ENCODE measurements around the gene GAL3ST3.

Gene GAL3ST3

DNA sequence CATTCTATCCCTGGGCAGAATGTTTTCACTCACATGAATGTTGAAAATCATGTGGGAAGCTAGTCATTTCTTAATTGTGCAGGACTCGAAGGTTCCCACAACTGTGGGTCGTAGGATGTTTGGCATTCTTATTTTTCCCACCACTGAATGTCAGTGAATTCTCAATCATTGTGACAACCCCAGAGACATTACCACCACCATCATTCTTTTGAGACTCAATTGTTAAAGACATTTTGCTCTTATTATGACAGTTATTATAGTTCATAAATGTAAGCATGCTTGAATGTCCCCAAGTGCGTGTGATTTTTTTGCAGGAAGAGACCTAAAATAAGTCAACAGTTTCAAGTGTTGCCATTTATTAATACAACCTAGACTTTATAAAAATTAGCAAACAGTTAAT is 40.1 kb upstream of the GAL3ST3 start:
- TF ChIP-seq, protein P1, sequence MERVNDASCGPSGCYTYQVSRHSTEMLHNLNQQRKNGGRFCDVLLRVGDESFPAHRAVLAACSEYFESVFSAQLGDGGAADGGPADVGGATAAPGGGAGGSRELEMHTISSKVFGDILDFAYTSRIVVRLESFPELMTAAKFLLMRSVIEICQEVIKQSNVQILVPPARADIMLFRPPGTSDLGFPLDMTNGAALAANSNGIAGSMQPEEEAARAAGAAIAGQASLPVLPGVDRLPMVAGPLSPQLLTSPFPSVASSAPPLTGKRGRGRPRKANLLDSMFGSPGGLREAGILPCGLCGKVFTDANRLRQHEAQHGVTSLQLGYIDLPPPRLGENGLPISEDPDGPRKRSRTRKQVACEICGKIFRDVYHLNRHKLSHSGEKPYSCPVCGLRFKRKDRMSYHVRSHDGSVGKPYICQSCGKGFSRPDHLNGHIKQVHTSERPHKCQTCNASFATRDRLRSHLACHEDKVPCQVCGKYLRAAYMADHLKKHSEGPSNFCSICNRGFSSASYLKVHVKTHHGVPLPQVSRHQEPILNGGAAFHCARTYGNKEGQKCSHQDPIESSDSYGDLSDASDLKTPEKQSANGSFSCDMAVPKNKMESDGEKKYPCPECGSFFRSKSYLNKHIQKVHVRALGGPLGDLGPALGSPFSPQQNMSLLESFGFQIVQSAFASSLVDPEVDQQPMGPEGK (CRISPR knock-in tag; IDR thresholded peaks at IDR 0.05; ENCODE audit: borderline replicate concordance): no peak
- TF ChIP-seq ZFP3 (CRISPR knock-in tag; IDR thresholded peaks at IDR 0.05) (no peak), ZC3H10 (CRISPR knock-in tag; IDR thresholded peaks at IDR 0.05) (no peak), TCF4 (CRISPR knock-in tag; IDR thresholded peaks at IDR 0.05; ENCODE audit: borderline replicate concordance) (no peak), ISL1 (CRISPR knock-in tag; IDR thresholded peaks at IDR 0.05) (no peak), OSR1 (CRISPR knock-in tag; IDR thresholded peaks at IDR 0.05) (no peak), ZNF565 (CRISPR knock-in tag; conservative IDR thresholded peaks at IDR 0.05; ENCODE audit: low read depth) (no peak)
- no peak for ATAC-seq

DNA sequence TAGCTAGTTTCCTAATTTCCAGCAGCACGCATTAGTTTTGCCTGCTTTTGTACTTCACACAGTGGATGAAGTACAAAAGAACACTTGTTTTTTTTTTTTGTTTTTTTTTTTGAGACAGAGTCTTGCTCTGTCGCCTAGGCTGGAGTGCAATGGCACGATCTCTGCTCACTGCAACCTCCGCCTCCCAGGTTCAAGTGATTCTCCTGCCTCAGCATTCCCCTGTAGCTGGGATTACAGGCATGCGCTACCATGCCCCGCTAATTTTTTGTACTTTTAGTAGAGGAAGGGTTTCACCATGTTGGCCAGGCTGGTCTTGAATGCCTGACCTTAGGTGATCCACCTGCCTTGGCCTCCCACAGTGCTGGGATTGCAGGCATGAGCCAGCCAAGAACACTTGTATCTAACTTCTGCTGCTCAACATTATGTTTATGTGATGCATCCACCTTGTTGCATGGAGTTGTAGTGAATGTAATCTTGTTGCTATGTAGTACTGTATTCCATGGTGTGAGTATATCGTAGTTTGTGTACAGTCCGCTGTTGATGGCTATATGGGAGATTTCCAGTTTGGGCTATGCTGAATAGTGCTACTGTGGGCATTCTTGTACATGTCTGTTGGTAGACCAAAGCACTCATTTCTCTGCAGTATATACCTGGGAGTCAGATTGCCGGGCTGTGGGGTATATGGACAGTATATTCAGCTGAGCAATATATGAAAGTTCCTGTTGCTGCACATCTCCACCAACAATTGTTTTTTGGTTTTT is 38.4 kb upstream of the GAL3ST3 start:
- TF ChIP-seq TOX (CRISPR knock-in tag; IDR thresholded peaks at IDR 0.05; ENCODE audit: borderline replicate concordance) (no peak), ZC3H10 (CRISPR knock-in tag; IDR thresholded peaks at IDR 0.05) (no peak), ZFP3 (CRISPR knock-in tag; IDR thresholded peaks at IDR 0.05) (no peak), TCF4 (CRISPR knock-in tag; IDR thresholded peaks at IDR 0.05; ENCODE audit: borderline replicate concordance) (no peak), ISL1 (CRISPR knock-in tag; IDR thresholded peaks at IDR 0.05) (no peak), ZNF70 (CRISPR knock-in tag; IDR thresholded peaks at IDR 0.05) (no peak), ZFP30 (CRISPR knock-in tag; IDR thresholded peaks at IDR 0.05) (no peak), ESRRG (CRISPR knock-in tag; IDR thresholded peaks at IDR 0.05) (no peak), GLIS3 (CRISPR knock-in tag; IDR thresholded peaks at IDR 0.05) (no peak), OSR1 (CRISPR knock-in tag; IDR thresholded peaks at IDR 0.05) (no peak), ARNTL (CRISPR knock-in tag; IDR thresholded peaks at IDR 0.05; ENCODE audit: borderline replicate concordance, low read depth) (no peak), BACH2 (CRISPR knock-in tag; IDR thresholded peaks at IDR 0.05; ENCODE audit: borderline replicate concordance) (no peak), ZNF565 (CRISPR knock-in tag; conservative IDR thresholded peaks at IDR 0.05; ENCODE audit: low read depth) (no peak), CSDC2 (CRISPR knock-in tag; IDR thresholded peaks at IDR 0.05) (no peak)
- TF ChIP-seq, protein P2, sequence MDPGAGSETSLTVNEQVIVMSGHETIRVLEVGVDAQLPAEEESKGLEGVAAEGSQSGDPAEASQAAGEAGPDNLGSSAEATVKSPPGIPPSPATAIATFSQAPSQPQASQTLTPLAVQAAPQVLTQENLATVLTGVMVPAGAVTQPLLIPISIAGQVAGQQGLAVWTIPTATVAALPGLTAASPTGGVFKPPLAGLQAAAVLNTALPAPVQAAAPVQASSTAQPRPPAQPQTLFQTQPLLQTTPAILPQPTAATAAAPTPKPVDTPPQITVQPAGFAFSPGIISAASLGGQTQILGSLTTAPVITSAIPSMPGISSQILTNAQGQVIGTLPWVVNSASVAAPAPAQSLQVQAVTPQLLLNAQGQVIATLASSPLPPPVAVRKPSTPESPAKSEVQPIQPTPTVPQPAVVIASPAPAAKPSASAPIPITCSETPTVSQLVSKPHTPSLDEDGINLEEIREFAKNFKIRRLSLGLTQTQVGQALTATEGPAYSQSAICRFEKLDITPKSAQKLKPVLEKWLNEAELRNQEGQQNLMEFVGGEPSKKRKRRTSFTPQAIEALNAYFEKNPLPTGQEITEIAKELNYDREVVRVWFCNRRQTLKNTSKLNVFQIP (CRISPR knock-in tag; IDR thresholded peaks at IDR 0.05; ENCODE audit: borderline replicate concordance, low read depth): no peak
- TF ChIP-seq, protein P3, sequence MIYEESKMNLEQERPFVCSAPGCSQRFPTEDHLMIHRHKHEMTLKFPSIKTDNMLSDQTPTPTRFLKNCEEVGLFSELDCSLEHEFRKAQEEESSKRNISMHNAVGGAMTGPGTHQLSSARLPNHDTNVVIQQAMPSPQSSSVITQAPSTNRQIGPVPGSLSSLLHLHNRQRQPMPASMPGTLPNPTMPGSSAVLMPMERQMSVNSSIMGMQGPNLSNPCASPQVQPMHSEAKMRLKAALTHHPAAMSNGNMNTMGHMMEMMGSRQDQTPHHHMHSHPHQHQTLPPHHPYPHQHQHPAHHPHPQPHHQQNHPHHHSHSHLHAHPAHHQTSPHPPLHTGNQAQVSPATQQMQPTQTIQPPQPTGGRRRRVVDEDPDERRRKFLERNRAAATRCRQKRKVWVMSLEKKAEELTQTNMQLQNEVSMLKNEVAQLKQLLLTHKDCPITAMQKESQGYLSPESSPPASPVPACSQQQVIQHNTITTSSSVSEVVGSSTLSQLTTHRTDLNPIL (CRISPR knock-in tag; IDR thresholded peaks at IDR 0.05; ENCODE audit: low read depth): no peak
- no peak for ATAC-seq

DNA sequence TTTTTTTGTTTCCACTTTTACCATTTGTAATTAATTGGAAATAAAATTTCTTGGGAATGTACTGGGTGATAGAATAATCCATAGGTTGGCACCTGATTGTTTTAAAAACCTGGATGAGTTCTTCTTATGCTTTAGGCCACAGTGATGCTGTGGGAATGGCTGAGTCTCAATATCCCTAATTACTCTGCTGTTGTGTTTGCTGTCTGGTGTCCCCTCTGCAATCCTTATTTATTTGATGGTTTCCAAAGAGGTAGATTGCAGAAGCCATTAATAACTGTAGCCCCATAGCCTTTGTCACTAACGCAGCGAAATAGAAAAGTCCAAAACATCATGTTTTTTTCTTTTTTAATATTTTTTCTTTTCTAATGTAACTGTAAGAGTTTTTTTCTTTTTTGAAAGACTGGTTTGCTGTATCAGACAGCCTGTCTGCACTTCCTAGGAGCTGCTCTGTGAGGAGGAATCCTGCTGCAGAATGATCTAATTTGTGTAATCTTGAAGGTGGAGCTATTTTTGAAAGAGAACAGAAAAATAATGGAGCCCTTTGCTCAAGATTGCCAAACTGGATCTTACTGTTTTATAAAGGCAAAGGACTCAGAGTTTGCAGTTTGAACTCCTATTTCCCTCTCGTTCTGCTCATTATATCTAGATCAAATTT is 36.0 kb upstream of the GAL3ST3 start:
- TF ChIP-seq SNAI2 (CRISPR knock-in tag; IDR thresholded peaks at IDR 0.05): 0 out of 2 replicates have a peak, but pooled peaks have one; percentile 12
- TF ChIP-seq ZNF8 (CRISPR knock-in tag; IDR thresholded peaks at IDR 0.05): no peak
- 0 out of 3 replicates have a peak, but pooled peaks have one; percentile 11 for ATAC-seq

DNA sequence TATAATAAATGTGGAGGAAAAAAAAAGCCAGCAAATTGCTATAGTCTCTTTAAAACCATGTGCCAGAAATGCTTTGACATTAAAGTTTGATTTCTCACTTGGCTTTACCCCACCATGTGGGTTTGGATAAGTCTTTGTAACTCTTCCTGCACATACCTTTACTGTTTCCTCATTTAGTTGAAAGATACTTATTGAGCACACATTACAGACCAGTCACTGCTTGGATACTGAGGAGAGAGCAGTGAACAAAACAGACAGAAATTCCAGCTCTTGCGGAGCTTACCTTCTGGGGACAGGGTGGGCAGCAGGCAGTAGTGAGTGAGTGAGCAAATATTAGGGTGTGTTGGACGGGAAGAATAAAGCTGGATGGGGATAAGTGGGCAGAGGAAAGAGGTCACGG is 34.8 kb upstream of the GAL3ST3 start:
- no peak for ATAC-seq
- TF ChIP-seq ZFP3 (CRISPR knock-in tag; IDR thresholded peaks at IDR 0.05): no peak
- TF ChIP-seq, protein P1 (CRISPR knock-in tag; IDR thresholded peaks at IDR 0.05; ENCODE audit: borderline replicate concordance): no peak
- TF ChIP-seq, protein P4, sequence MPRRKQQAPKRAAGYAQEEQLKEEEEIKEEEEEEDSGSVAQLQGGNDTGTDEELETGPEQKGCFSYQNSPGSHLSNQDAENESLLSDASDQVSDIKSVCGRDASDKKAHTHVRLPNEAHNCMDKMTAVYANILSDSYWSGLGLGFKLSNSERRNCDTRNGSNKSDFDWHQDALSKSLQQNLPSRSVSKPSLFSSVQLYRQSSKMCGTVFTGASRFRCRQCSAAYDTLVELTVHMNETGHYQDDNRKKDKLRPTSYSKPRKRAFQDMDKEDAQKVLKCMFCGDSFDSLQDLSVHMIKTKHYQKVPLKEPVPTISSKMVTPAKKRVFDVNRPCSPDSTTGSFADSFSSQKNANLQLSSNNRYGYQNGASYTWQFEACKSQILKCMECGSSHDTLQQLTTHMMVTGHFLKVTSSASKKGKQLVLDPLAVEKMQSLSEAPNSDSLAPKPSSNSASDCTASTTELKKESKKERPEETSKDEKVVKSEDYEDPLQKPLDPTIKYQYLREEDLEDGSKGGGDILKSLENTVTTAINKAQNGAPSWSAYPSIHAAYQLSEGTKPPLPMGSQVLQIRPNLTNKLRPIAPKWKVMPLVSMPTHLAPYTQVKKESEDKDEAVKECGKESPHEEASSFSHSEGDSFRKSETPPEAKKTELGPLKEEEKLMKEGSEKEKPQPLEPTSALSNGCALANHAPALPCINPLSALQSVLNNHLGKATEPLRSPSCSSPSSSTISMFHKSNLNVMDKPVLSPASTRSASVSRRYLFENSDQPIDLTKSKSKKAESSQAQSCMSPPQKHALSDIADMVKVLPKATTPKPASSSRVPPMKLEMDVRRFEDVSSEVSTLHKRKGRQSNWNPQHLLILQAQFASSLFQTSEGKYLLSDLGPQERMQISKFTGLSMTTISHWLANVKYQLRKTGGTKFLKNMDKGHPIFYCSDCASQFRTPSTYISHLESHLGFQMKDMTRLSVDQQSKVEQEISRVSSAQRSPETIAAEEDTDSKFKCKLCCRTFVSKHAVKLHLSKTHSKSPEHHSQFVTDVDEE (CRISPR knock-in tag; IDR thresholded peaks at IDR 0.05): no peak
- no peak for TF ChIP-seq TOX (CRISPR knock-in tag; IDR thresholded peaks at IDR 0.05; ENCODE audit: borderline replicate concordance)
- TF ChIP-seq CSDC2 (CRISPR knock-in tag; IDR thresholded peaks at IDR 0.05): no peak

Measured in SK-N-SH treated with all-trans-retinoic acid at 6 μM for 48 hours (cell line).